HG02610 (cell line): Measurements from ENCODE around the gene LRRIQ1.
"Not testable (repeated sequence)": the region's sequence is repeated elsewhere in the genome, so short reads cannot be mapped to it uniquely, and the experiment has no call there.

Experiments used
- ATAC-seq: cut with Tn5 transposase; IDR thresholded peaks from one replicate; pipeline ENCODE4 v1.9.1; 2021; ENCODE audit warnings: mild to moderate bottlenecking, moderate library complexity; ENCODE audit not compliant: unreplicated experiment

The LRRIQ1 gene, protein sequence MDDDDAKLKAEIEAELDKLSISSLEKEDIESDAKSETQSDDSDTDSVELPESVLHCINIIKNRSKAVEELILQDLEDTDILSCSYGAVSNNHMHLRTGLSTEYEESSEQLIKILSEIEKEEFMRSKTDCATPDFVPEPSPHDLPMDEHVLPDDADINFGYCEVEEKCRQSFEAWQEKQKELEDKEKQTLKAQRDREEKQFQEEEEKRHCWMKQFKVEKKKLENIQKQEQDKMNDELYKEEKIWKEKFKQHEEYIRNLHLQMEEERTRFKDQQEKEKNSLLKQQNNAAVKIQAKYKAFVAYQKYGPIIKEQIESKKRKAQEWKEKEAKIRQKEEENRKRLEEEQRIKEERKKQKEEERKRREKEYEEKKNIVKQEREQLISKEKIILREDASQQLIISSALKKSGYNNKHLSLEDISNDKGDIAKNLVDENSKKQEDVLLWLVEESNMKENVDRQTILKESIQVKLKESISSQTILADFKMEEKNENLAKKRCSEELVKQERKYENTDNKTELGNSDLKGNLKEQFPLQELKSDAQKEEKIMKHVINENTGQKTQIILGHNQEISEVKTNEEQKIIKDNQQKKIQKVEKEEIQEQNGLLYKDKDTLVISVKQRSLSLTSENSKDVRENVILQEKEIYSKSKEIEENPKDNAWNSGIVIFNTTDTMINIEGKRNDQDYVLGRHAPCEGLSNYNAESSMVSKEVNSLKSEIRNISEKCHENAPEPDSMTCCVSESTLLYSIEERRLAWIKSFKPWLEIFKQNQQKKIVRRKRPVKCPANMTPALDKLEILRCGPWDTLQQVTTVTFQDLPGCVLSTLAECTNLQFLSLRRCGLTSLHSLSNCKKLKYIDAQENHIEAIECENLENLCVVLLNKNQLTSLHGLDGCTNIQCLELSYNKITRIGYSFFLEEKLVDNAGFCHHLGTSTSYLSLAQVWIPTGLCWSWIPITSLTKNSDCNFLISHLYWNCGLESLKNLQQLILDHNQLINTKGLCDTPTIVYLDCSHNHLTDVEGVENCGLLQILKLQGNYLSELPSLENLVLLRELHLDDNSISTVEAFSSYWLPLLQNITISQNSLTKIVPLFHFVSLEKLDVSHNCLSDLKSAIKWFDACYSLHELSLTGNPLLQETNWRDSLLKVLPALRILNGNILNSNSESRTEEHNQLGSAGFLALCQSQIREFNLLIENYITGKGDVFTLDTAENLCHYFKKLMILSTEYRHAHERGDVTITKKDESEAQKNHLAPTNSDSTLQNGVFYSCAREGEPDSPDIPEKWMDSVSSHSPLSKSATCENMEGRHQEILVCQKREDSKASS (N-terminal part only)

DNA sequence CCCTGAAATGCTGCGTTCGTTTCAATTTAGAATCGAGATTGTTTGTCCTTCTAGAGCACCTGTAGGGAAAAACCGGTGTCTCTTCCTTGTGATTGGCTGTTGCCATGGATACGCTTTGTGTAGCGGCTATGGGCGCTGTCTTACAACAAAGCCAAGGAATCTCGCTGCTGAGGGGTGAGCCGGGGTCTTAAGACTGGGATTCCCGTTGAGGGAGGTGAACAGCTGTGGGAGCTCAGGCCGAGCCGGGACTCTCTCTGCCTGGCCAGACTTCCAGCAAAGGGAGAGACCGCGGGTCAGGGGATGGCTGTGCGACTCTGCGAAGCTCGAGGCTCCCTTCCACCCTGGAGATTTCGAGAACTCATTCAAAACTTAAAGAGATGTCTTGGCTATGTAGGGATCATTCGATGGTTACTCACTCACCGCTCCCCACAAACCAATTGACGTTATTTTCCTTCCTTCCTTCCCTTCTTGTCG is at the start of gene LRRIQ1, which contains the start of gene TSPAN19:
Gene LRRIQ1 (plus strand): TSS at position 118 of the 474 bp plus-strand sequence. CDS start 1,826 bp downstream, outside the sequence.
Gene TSPAN19 (minus strand): TSS at position 44 of the 474 bp plus-strand sequence. CDS start 6,331 bp downstream, outside the sequence.
- ATAC-seq: peak; percentile 99

DNA sequence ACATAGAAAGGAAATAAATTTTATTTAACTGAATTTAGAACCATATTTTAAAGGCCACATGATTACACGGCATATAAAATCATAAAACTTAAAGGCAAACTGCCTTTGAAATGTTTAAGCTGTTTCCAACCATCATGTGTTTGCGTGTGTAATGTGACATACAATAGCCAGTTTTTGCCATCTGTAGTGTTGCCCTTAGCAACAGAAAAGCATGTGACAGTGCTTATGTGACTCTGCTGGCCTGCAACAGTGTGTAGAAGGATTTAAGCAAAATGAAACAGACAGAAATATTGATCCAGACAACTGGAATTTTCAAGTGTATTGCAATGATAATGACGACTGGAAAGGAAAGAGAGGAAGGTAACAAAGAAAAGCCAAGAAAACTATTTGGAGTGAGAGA is 49.6 kb upstream of the LRRIQ1 start:
- no peak for ATAC-seq

DNA sequence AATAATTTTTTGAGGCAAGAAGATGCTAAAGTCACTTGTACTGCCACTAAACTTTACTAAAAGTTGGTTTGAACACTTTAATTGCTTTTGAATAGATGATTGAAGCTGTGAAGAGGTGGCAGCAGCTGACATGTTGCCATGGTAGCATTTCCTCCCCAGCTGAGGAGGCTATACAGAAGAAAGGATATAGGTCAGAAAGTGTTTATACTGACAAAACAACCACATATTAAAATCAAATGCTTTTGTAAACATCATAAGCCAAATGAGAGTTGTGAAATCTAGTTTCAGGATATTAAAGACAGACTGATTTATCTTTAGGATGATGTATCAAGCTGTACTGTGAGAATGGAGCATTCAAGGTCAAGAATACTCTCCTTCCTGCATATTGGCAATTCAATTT is 41.7 kb upstream of the LRRIQ1 start:
- ATAC-seq: no peak

DNA sequence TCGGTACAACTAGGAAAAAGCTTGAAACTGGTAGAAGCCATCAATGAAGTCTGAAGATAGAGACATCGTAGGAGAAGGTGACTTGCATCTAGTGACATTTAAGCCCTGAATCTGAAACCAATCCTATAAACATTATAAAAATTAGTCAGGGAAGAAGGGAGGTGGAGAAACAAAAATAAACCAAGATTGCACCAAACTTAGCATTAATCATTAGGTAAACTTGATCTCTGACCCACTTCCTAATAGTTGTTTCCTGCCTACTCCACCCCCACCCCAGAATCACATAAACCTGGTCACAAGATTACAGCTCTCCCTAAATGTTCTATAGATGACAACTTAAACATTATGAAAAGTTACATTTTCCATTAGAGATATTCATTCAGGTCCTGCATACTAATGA is 40.5 kb upstream of the LRRIQ1 start:
- no peak for ATAC-seq

DNA sequence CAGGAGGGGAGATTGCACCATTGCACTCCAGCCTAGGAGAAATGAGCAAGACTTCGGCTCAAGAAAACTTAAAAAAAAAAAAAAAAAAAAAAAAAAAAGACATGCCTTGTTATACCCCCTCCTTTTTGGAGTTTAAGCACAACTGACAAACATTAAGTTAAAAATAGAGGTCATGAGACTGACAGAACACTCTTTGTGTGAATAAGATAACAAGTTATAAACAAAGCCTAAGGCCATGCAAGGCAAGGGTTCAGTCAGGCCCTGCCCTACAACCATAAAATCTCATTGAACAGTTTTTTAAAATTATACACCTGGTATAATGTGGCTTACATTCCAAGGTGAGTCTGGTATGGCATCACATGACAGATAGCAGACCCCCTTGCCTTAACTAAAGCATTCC is 39.4 kb upstream of the LRRIQ1 start:
- ATAC-seq: no peak

DNA sequence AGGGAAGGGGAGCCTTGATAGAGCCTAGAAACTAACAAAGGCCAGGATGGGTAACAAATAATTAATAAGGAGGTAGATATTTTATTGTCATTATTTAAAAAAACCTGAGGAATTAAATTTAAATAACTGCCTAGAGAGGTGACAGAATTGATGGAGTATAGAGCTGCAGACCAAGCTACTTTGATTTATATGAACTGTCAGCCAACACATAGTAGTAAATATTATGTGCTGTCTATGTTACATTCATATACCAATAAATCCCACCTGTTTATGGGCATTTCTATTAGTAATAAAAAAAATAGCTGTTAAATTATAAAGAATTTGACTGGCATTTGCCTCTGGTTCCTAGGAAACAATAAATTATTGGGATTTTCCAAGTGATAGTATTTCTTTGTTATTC is 37.8 kb upstream of the LRRIQ1 start:
- ATAC-seq: no peak

DNA sequence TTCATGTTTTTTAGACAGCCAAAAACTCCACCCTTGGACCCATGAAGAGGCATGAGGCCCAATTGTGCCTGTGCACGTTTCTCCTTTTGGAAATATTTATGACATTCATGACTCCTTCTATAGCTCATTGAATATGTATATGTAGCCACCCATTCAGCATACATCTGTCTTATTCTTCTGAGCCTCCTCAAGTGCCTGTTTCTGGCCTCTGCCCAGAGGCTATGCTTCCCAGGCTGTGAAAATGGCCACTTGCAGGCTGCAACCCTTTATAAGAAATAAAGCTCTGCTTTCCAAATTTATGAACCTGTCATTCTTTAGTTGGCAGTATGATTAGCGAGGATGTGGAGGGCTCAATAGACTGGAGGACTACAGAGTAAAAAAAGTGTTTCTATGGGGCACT is 35.4 kb upstream of the LRRIQ1 start:
- ATAC-seq: no peak

DNA sequence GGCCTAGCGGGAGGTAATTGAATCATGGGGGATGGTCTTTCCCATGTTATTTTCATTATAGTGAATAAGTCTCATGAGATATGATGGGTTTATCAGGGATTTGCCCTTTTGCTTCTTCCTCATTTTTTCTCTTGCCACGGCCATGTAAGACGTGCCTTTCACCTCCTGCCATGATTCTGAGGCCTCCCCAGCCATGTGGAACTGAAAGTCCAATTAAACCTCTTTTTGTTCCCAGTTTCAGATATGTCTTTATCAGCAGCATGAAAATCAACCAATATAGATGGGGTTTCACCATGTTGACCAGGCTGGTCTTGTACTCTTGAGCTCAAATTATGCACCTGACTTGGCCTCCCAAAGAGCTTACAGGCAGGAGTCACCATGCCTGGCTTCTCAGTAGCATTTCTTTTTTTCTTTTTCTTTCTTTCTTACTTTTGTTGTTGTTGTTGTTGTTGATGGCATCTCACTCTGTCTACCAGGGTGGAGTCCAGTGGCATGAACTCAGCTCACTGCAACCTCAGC is 33.3 kb upstream of the LRRIQ1 start:
- ATAC-seq: no peak

DNA sequence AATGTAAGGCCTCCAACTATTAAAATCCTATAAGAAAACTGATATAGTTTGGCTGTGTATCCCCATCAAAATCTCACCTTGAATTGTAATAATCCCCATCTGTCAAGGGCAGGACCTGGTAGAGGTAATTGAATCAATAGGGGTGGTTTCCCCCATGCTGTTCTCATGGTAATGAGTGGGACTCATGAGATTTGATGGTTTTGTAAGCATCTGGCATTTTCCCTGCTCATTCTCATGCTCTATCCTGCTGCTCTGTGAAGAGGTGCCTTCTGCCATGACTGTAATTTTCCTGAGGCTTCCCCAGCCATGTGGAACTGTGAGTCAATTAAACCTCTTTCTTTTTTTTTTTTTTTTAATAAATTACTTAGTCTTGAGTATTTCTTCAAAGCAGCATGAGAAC is 31.9 kb upstream of the LRRIQ1 start:
- ATAC-seq: no peak

DNA sequence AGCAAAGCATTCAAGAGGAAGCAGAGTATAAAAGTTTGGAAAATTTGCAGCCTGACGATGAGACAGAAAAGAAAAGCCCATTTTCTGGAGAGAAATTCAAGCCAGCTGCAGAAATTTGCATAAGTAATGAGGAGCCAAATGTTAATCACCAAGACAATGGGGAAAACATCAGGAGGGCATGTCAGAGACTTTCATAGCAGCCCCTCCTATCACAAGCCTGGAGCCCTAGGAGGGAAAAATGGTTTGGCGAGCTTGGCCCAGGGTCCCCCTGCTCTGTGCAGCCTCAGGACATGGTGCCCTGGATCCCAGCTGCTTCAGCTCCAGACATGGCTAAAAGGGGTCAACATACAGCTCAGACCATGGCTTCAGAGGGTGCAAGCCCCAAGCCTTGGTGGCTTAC is 31.1 kb upstream of the LRRIQ1 start:
- not testable (repeated sequence) for ATAC-seq

DNA sequence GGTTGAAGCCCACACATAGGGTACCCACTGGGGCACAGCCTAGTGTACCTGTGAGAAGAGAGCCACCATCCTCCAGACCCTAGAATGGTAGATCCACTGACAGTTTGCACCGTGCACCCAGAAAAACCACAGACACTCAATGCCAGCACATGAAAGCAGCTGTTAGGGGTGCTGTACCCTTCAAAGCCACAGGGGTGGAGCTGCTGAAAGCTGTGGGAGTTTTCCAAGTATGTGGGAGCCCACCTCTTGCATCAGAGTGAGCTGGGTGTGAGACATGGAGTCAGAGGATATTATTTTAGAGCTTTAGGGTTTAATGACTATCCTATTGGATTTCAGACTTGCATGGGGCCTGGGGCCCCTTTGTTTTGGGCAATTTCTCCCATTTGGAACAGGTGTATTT is 30.5 kb upstream of the LRRIQ1 start:
- no peak for ATAC-seq

DNA sequence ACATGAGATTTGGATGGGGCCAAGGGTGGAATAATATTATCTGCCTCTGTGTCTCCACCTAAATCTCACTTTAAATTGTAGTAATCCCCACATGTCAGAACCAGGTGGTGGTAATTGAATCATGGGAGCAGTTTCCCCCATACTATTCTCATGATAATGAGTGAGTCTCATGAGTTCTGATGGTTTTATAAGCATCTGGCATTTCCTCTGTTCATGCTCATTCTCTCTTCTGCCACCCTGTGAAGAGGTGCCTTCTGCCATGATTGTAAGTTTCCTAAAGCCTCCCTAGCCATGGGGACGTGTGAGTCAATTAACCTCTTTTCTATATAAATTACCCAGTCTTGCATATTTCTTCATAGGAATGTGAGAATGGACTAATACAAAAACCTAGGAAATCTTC is 29.9 kb upstream of the LRRIQ1 start:
- ATAC-seq: no peak

DNA sequence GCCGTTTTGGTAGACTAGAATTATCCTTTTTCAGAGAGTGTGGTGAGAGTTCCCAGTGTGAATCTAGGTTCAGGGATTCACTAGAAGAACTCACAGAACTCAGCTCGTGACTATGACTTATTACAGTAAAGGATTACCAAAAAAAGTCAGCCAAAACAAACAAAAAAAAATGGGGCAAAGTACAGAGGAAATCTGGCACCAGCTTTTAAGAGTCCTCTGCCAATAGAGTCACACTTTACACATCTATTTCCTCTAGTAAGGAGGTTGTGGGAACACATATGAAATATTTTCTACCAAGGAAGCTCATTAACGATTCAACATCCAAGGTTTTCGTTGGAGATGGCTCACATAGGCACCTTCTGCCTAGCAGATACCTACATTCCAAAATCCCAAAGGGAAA is 28.3 kb upstream of the LRRIQ1 start:
- no peak for ATAC-seq

DNA sequence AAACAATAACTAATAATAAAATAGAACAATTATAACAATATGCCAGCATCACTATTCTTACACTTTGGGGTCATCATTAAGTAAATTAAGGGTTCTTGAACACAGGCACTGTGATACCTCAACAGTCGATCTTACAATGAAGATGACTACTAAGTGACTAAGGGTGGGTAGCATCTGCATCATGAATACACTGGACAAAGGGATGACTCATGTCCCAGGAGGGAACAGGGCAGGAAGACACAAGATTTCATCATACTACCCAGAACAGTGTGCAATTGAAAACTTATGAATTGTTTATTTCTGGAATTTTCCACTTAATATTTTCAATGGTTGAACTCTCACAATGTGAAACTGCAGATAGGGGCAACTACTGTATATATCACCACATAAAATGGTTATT is 19.7 kb upstream of the LRRIQ1 start:
- ATAC-seq: no peak

DNA sequence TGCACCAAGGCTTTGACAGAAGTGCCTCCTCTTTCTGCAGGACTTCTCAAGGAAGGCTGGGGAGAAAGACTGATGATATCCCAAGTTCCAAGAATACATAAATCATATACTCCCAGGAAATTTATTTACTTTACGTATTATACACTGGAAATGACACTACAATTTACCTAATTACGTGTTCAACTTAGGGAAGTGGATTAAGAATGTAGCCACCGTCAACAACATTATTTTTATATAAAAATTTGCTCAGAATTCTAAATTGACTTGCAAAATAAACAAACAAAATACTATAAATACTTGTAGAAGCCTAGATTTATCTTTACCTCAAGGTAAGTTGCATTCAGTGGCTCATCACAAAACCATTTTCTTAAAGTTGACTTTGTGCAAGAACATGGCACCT is 19.0 kb upstream of the LRRIQ1 start:
- ATAC-seq: no peak

DNA sequence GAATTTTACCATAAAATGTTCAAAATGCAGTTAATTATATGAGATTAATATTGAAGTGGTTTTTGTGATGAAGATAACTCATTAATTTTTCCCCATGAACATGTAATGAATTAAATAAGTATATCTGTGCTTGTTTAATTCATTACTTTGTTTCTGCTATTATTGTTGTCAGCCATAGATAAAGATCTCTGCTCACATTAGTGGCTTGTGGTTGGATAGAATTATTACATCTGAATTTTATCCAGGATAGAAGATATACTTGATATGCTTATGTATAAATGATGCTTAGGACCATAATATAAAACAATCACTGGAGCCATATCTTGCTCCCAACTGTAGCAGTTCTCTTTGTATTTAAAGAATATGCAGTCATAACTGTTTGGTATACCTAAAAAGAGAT is 18.5 kb upstream of the LRRIQ1 start:
- ATAC-seq: no peak

DNA sequence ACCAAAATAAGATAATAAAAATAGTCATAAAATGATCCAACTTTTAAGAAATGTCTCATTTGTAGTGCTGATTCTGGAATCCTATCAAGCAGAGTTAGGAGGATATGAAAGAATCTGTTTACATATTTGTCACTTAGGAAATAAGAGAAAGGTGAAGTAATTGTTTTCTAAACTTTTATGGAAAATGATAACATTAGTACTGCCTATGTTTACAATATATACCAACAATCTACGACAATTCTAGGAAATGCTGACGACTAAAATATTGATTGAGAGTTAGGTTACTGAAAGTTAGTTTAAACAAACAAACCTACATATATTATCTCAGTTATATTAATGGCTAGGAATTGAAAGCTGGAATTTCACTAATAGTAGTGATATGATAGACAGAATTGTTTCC is 18.1 kb upstream of the LRRIQ1 start:
- ATAC-seq: no peak

DNA sequence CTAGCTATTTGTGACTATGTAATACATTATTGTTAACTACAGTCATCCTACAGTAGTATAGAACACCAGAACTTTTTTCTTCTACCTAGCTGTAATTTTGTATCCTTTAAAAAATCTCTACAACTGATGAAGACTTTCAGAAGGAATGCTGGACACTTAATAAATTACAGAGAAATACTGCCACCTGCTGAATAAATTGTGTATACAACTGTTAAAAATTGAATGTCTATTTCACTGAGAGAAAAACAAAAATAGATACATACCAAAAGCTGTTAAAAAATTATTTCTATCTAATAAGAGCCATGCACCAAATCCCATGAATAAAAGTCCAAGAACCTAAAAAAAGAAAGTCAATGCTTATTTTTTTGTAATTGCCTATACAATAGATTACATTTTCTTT is 6.7 kb upstream of the LRRIQ1 start:
- ATAC-seq: no peak

DNA sequence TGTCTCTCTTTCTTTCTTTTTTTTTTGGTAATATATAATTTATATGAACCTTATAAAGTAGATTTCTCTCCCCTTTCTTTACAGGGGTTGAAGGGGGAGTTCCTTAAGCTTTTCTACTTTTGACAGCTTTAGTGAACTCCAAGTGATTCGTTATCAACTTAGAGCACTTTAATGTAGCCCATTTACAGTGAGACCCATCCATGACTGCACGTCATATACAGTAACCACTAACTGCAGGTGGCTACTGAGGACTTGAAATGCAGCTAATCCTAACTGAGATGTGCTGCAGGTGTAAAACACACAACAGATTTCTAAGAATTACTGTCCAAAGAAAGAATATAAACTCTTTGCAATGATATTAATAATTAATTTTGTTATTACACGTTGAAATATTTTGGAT is 582 bp downstream of the LRRIQ1 start:
- no peak for ATAC-seq

DNA sequence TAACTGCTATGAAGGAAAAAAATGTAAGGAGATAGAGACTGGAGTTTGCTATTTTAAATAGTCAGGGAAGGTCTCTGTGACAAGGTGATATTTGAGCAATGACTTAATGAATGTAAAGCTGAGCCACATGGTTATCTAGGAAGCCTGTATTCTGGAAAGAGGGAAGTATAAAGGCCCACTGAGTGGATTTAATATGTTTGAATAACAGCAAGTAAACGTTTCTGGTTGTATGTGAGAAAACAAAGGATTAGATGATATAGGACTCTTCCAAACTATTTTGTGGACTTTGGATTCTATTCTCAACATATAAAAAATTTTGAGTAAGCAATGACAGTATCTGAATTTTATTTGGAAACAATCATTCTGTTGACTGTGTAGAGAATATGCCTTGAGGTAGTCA is 5.2 kb downstream of the LRRIQ1 start:
- no peak for ATAC-seq

DNA sequence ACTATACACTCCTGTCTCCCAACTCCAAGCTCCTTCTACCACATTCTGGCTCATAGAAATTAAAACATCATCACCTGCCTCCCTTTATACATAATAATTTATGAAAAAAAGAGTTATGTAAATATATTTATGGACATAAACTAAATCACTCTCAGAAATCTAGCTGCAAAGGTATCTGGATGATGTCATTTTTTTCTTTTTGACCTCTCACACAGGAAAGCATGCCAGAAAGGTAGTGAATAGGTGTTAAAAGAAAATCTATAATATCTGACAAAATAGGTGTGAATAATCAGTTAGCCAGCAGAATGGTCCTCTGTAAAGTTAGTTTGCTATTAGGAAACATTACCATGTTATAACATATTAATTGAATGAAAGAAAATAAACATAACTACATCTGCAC is 7.7 kb downstream of the LRRIQ1 start:
- ATAC-seq: no peak
